ENCODE measurements around the gene PARVG. TPM values are rescaled to one million over a fixed set of nuclear protein-coding genes. Genes with fewer than 3 reads are reported as not detected.

The PARVG gene
- total and polyA plus RNA-seq, 2 of the 13 experiments (the other 11 are each of a cell fraction or from before 2014, with no cell fraction given), result not detected

- CTCF ChIA-PET (ENCODE audit: low intra/inter-chr PET ratio, low total read pairs), result no interaction called here
- TF ChIP-seq ARNTL (CRISPR knock-in tag; IDR thresholded peaks at IDR 0.05) (no peak), ZNF563 (CRISPR knock-in tag; IDR thresholded peaks at IDR 0.05) (no peak), HES4 (CRISPR knock-in tag; IDR thresholded peaks at IDR 0.05; ENCODE audit: borderline replicate concordance) (no peak), FOXK1 (CRISPR knock-in tag; IDR thresholded peaks at IDR 0.05; ENCODE audit: borderline replicate concordance, low read depth) (no peak), ZNF784 (CRISPR knock-in tag; IDR thresholded peaks at IDR 0.05; ENCODE audit: borderline replicate concordance) (no peak), MED8 (CRISPR knock-in tag; IDR thresholded peaks at IDR 0.05; ENCODE audit: insufficient replicate concordance) (no peak), ZNF766 (CRISPR knock-in tag; IDR thresholded peaks at IDR 0.05; ENCODE audit: borderline replicate concordance) (no peak), SRSF1 (optimal IDR thresholded peaks at IDR 0.05; ENCODE audit: low read depth, low read length) (no peak)
- no peak overlapping the region for H3K27ac ChIP-seq (ENCODE audit: extremely low read length, insufficient read depth, low read length)
- no peaks in the 10 kb centered on the region for H3K79me2 ChIP-seq (ENCODE audit: insufficient read depth, low read length)
- H3K9ac ChIP-seq (ENCODE audit: insufficient read depth, low read depth, low read length), result no peak overlapping the region
- no peak for DNase-seq (ENCODE audit: low spot score)
- no peaks in the 10 kb centered on the region for H3K36me3 ChIP-seq (replicated peaks in 1 of 2; ENCODE audit: control insufficient read depth in 1 of 2, insufficient read depth in 2 of 2, low read length in 2 of 2)
- in situ Hi-C loops (cut with HindIII; ENCODE audit: extremely low pct_ligation_motif_present, low pct_unique_long_range_greater_than_20kb), result no loop called here
- no peaks in the 10 kb centered on the region for H3K9me3 ChIP-seq (ENCODE audit: low read length)
- ATAC-seq, result no peak
- intact Hi-C loops (cut with micrococcal nuclease; ENCODE audit: unreplicated experiment), result no loop called here
- H4K20me1 ChIP-seq (ENCODE audit: insufficient read depth, low read length), result no peaks in the 10 kb centered on the region
- no peak overlapping the region for H2AFZ ChIP-seq (ENCODE audit: low read length)
- H3K4me2 ChIP-seq (ENCODE audit: low read depth, low read length), result no peak overlapping the region
- POLR2A ChIA-PET, result no interaction called here
- peaks cover 5 to 38% of the 10 kb centered on the region in 2 experiments; a peak in 4 of 5 replicates for H3K27me3 ChIP-seq (ENCODE audit: control insufficient read depth in 1 of 2, insufficient read depth in 2 of 2, low read length in 2 of 2)
- no peak for FAIRE-seq
- no peak overlapping the region for H3K4me3 ChIP-seq (replicated peaks in 1 of 3; ENCODE audit: insufficient read depth in 1 of 3, low read depth in 2 of 3, low read length in 3 of 3)
- H3K4me1 ChIP-seq (ENCODE audit: insufficient read depth, low read length), result no peaks in the 10 kb centered on the region
- BruUV-seq (replicated peaks), result no TSS peak
- 21% methylated on average over 15 of the region's 17 CpGs for WGBS (ENCODE audit: low lambda C conversion rate)
These were observed 20.3 kb downstream of the PARVG start for GRCh38 chr22:44200855-44201550.
